PC-3 (cell line): Measurements from ENCODE around the gene SPIB.

Experiments used
- EZH2 ChIP-seq: fragments of 300-600 bp; sonication (generic); IDR thresholded peaks from one replicate; pipeline ENCODE4 v1.6.1; 2017; ENCODE audit warnings: antibody characterized with exemption, mild to moderate bottlenecking, low read length; ENCODE audit not compliant: unreplicated experiment
- EZH2phosphoT487 ChIP-seq: fragments of 300-600 bp; sonication (generic); IDR thresholded peaks from 2 replicates; pipeline ENCODE4 v1.6.1; 2018; ENCODE audit warnings: mild to moderate bottlenecking, antibody characterized with exemption, low read length, borderline replicate concordance
- TF ChIP-seq, protein P1 (sequence below): fragments of 300-600 bp; sonication (generic); conservative IDR thresholded peaks from 2 replicates; pipeline ENCODE4 v1.5.1; 2017; ENCODE audit warnings: antibody characterized with exemption, low read depth, mild to moderate bottlenecking, low read length

- TF ChIP-seq, protein P1, sequence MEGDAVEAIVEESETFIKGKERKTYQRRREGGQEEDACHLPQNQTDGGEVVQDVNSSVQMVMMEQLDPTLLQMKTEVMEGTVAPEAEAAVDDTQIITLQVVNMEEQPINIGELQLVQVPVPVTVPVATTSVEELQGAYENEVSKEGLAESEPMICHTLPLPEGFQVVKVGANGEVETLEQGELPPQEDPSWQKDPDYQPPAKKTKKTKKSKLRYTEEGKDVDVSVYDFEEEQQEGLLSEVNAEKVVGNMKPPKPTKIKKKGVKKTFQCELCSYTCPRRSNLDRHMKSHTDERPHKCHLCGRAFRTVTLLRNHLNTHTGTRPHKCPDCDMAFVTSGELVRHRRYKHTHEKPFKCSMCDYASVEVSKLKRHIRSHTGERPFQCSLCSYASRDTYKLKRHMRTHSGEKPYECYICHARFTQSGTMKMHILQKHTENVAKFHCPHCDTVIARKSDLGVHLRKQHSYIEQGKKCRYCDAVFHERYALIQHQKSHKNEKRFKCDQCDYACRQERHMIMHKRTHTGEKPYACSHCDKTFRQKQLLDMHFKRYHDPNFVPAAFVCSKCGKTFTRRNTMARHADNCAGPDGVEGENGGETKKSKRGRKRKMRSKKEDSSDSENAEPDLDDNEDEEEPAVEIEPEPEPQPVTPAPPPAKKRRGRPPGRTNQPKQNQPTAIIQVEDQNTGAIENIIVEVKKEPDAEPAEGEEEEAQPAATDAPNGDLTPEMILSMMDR = no peak
- no peak for TF ChIP-seq EZH2
- no peak for TF ChIP-seq EZH2phosphoT487
Observed at GRCh38 chr19:50410109-50410508, 8.6 kb upstream of the SPIB start.
